Right atrium auricular region (tissue), 2 donors: ENCODE data around the gene NPTX1. TPM values are rescaled to one million over a fixed set of nuclear protein-coding genes. Genes with fewer than 3 reads are reported as not detected.

ENCODE experiments used
- DNase-seq: peaks from one replicate; pipeline ENCODE4 v3.0.0-alpha.2; 2019; ENCODE audit warnings: low spot score
- H3K27ac ChIP-seq, 2 donors: fragments of 200-600 bp; sonication (generic); 1 replicate in 1 of 2; 2 replicates in 1 of 2; pipeline ENCODE4 v1.5.1; 2016 to 2019
- H3K27me3 ChIP-seq, 2 donors: fragments of 200-600 bp; sonication (generic); one replicate each; pipeline versions ENCODE4 v1.5.1 to v1.6.0; 2017 to 2019
- H3K36me3 ChIP-seq: fragments of 200-600 bp; sonication (generic); one replicate; pipeline ENCODE4 v1.5.1; 2016
- H3K4me1 ChIP-seq, 2 donors: fragments of 200-600 bp; sonication (generic); one replicate each; pipeline versions ENCODE4 v1.5.1 to v1.6.0; 2017 to 2019
- H3K4me3 ChIP-seq, 2 donors: fragments of 200-600 bp; sonication (generic); 1 replicate in 1 of 2; 2 replicates in 1 of 2; pipeline ENCODE4 v1.5.1; 2017 to 2019; ENCODE audit warnings: mild to moderate bottlenecking in 1 of 2, moderate library complexity in 1 of 2
- H3K9me3 ChIP-seq, 2 donors: fragments of 200-600 bp; sonication (generic); one replicate each; pipeline ENCODE4 v1.5.1; 2019
- CTCF ChIP-seq, 2 donors: fragments of 200-600 bp; sonication (generic); IDR thresholded peaks; one replicate each; pipeline ENCODE4 v1.5.1; 2019; ENCODE audit warnings: antibody characterized with exemption in 2 of 2
- total RNA-seq, 2 donors: library from RNA; depleted of rRNA; stranded (reverse); fragments of >200 nt; gene quantifications; one replicate each; pipeline ENCODE4 v1.1.0, GENCODE V29; 2016

The NPTX1 gene
- total RNA-seq, 2 donors from 2014 or later: not detected

DNA sequence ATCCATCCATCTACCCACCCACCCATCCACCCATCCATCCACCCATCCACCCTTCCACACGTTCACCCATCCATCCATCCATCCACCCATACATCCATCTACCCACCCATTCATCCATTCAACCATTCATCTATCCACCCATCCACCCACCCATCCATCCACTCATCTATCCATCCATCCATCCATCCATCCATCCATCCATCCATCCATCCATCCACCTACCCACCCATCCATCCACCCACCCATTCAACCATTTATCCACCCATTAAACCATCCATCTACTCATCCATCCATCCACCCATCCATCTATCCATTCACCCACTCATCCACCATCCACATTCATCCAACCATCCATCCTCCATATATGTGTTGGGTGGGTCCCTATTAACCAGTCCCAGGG is 42.0 kb upstream of the NPTX1 start:
- Histone ChIP-seq H3K27me3 (no peaks in the 10 kb centered on the region), H3K9me3 (no peaks in the 10 kb centered on the region), H3K27ac (no peak overlapping the region), H3K4me3 (no peak overlapping the region), H3K36me3 (no peaks in the 10 kb centered on the region), H3K4me1 (no peaks in the 10 kb centered on the region)
- DNase-seq: no peak
- no peak for TF ChIP-seq CTCF (IDR thresholded peaks at IDR 0.05)

DNA sequence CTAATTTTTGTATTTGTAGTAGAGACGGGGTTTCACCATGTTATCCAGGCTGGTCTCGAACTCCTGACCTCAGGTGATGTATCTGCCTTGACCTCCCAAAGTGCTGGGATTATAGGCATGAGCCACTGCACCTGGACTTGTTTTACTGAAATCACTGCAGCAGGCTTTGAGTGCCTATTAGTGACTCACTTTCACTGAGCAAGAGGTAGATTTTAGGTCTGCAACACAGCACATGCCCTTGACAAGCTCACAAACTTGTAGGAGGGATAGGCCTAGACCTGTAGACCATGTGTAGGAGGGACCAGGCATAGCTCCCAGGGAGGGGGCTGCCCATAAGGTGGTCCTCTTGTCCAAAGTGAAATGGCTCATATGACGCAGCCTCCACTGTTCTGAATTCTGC is 41.2 kb upstream of the NPTX1 start:
- TF ChIP-seq CTCF (IDR thresholded peaks at IDR 0.05): no peak
- H3K27me3 ChIP-seq: no peaks in the 10 kb centered on the region
- no peaks in the 10 kb centered on the region for H3K36me3 ChIP-seq
- no peaks in the 10 kb centered on the region for H3K9me3 ChIP-seq
- H3K27ac ChIP-seq: no peak overlapping the region
- DNase-seq: no peak
- H3K4me3 ChIP-seq: no peak overlapping the region
- H3K4me1 ChIP-seq: no peaks in the 10 kb centered on the region

DNA sequence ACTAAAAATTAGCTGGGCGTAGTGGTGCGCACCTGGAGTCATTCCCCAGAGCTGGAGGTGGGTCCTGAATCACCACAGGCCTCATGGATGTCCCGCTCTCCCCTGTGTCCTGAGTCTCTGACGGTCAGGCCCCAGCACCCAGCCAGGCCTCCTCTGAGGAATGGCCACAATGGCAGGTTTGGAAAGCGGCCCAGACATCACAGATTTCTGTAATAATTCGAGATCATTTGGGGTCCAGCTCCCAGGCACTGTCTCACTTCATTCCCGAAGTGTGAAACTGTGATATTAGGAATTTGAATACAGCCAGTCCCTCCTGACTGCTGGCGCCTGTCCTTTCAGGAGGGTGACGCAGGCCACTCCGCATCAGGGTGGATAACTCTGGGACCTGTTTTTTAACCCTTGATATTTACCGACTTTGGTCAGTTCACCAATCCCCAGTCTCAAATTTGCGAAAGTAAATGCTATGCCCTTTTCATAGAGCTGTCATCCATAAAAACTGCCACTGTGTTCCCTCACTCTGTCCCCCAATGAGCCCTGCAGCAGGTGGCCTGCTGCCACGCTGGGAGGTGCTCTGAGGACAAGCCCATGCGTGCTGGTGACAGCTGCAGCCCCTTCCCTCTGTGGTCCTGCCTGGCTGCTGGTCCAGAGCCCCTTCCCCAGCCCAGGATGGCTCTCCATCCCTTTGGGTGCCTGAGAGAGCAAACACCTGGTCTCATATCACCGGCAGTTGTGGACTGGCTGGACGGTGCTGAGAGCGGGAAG is 39.9 kb upstream of the NPTX1 start:
- no peak for DNase-seq
- no peak for TF ChIP-seq CTCF (IDR thresholded peaks at IDR 0.05)

GRCh38 chr17:80513892-80514291 is 37.5 kb upstream of the NPTX1 start:
- Histone ChIP-seq H3K36me3 (no peaks in the 10 kb centered on the region), H3K4me3 (no peak overlapping the region), H3K27me3 (no peaks in the 10 kb centered on the region), H3K4me1 (no peaks in the 10 kb centered on the region), H3K9me3 (no peaks in the 10 kb centered on the region), H3K27ac (no peak overlapping the region)
- TF ChIP-seq CTCF (IDR thresholded peaks at IDR 0.05): no peak
- DNase-seq: no peak

More for the DNA sequence above, 39.9 kb upstream of the NPTX1 start:
- H3K27me3 ChIP-seq: no peaks in the 10 kb centered on the region
- no peaks in the 10 kb centered on the region for H3K9me3 ChIP-seq
- H3K36me3 ChIP-seq: no peaks in the 10 kb centered on the region
- H3K27ac ChIP-seq: no peak overlapping the region
- H3K4me3 ChIP-seq: no peak overlapping the region
- no peaks in the 10 kb centered on the region for H3K4me1 ChIP-seq

- Histone ChIP-seq H3K27me3 (no peaks in the 10 kb centered on the region), H3K4me3 (no peak overlapping the region), H3K4me1 (no peaks in the 10 kb centered on the region), H3K36me3 (no peaks in the 10 kb centered on the region), H3K9me3 (no peaks in the 10 kb centered on the region), H3K27ac (no peak overlapping the region)
- TF ChIP-seq CTCF (IDR thresholded peaks at IDR 0.05): no peak
- DNase-seq: no peak
Measured at GRCh38 chr17:80513201-80513600, 36.8 kb upstream of the NPTX1 start.

DNA sequence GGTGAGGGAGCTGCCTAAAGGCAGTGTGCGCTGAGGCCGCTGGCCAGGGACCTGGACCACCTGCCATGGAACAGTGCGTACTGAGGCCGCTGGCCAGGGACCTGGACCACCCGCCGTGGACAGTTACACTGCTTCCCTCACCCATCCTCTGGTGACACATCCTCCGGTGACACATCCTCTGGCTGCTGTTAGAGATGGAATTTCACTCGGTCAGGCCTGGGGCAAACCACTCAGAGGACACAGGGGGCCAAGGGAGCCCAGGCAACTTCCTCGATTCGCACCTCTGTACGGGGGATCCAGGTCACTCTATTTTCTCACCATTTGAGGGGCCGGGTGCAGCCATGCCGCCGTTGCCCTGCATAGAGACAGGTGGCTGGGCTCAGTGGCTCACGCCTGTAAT is 35.8 kb upstream of the NPTX1 start:
- no peak for DNase-seq
- H3K36me3 ChIP-seq: no peaks in the 10 kb centered on the region
- TF ChIP-seq CTCF (IDR thresholded peaks at IDR 0.05): no peak
- H3K4me1 ChIP-seq: no peaks in the 10 kb centered on the region
- no peak overlapping the region for H3K4me3 ChIP-seq
- no peaks in the 10 kb centered on the region for H3K27me3 ChIP-seq
- H3K27ac ChIP-seq: no peak overlapping the region
- no peaks in the 10 kb centered on the region for H3K9me3 ChIP-seq
